Activated naive CD4-positive, alpha-beta T cell treated with anti-CD3 and anti-CD28 coated beads, Interleukin-2, amount 50 U/mL, for 72 hours (primary cell): ENCODE data around the gene RUNDC1. TPM values are rescaled to one million over a fixed set of nuclear protein-coding genes. Genes with fewer than 3 reads are reported as not detected.
A peak's percentile ranks its signal among the peaks of the same experiment; 100 is the strongest.

ENCODE experiments used
- ATAC-seq, 2 donors: fragments of 150-1000 bp; cut with Tn5 transposase; 2 replicates each; pipeline ENCODE4 v1.10.0; 2021; ENCODE audit warnings: mild to moderate bottlenecking in 2 of 2, moderate library complexity in 2 of 2
- DNase-seq, 2 donors: peaks; one replicate each; pipeline ENCODE4 v3.0.0; 2021 to 2022; ENCODE audit warnings: low spot score in 2 of 2
- H3K27ac Mint-ChIP-seq, 2 donors: one replicate each; pipeline ENCODE4 v1.8.0; 2022; ENCODE audit warnings: mild to moderate bottlenecking in 2 of 2, mixed read lengths in 2 of 2
- H3K36me3 Mint-ChIP-seq, 2 donors: one replicate each; pipeline ENCODE4 v1.8.0; 2022; ENCODE audit warnings: mixed read lengths in 2 of 2
- H3K9me3 Mint-ChIP-seq, 2 donors: one replicate each; pipeline ENCODE4 v1.8.0; 2022; ENCODE audit warnings: mixed read lengths in 2 of 2
- total RNA-seq, 2 donors: library from RNA; stranded (reverse); gene quantifications; one replicate each; pipeline ENCODE4 v1.2.3, GENCODE V29; 2022

The RUNDC1 gene
- total RNA-seq, 2 donors from 2014 or later: 10.7 to 15.2 TPM

GRCh38 chr17:43011728-43012472 is 31.5 kb downstream of the RUNDC1 start:
- Mint-ChIP-seq H3K9me3 (no peaks in the 10 kb centered on the region), H3K27ac (peak overlapping the region in 1 of 2 donors; percentile 60), H3K36me3 (peaks cover 0 to 15% of the 10 kb centered on the region in 2 donors)
- DNase-seq: no peak
- no peak for ATAC-seq

- Mint-ChIP-seq H3K27ac (peak overlapping the region; percentile 51 to 75), H3K9me3 (no peaks in the 10 kb centered on the region), H3K36me3 (peaks cover 0 to 12% of the 10 kb centered on the region in 2 donors)
- DNase-seq (no peak), ATAC-seq (no peak)
These were observed 32.9 kb downstream of the RUNDC1 start for GRCh38 chr17:43013296-43013695.

GRCh38 chr17:43014020-43014648 is 33.8 kb downstream of the RUNDC1 start:
- DNase-seq (no peak), ATAC-seq (no peak)
- peaks cover 0 to 12% of the 10 kb centered on the region in 2 donors for H3K36me3 Mint-ChIP-seq
- H3K9me3 Mint-ChIP-seq: no peaks in the 10 kb centered on the region
- H3K27ac Mint-ChIP-seq: peak overlapping the region in 1 of 2 donors; percentile 29

GRCh38 chr17:43014649-43015542 is 34.5 kb downstream of the RUNDC1 start:
- Mint-ChIP-seq H3K36me3 (peaks cover 0 to 12% of the 10 kb centered on the region in 2 donors), H3K9me3 (no peaks in the 10 kb centered on the region), H3K27ac (peak overlapping the region; percentile 59 to 69)
- ATAC-seq (no peak), DNase-seq (no peak)

GRCh38 chr17:43015579-43015978 is 35.2 kb downstream of the RUNDC1 start:
- Mint-ChIP-seq H3K36me3 (peaks cover 0 to 8% of the 10 kb centered on the region in 2 donors), H3K27ac (peak overlapping the region; percentile 59 to 69), H3K9me3 (no peaks in the 10 kb centered on the region)
- DNase-seq: no peak
- no peak for ATAC-seq

GRCh38 chr17:43016216-43016615 is 35.9 kb downstream of the RUNDC1 start:
- no peaks in the 10 kb centered on the region for H3K9me3 Mint-ChIP-seq
- no peak for DNase-seq
- no peak for ATAC-seq

GRCh38 chr17:43018008-43018853 is 37.9 kb downstream of the RUNDC1 start:
- Mint-ChIP-seq H3K36me3 (peaks cover 0 to 4% of the 10 kb centered on the region in 2 donors), H3K27ac (peak overlapping the region in 1 of 2 donors; percentile 48), H3K9me3 (no peaks in the 10 kb centered on the region)
- DNase-seq (no peak), ATAC-seq (peak in 1 of 2 donors; percentile 37)

More at GRCh38 chr17:43016216-43016615, 35.9 kb downstream of the RUNDC1 start:
- Mint-ChIP-seq H3K27ac (peak overlapping the region in 1 of 2 donors; percentile 69), H3K36me3 (peaks cover 0 to 6% of the 10 kb centered on the region in 2 donors)

GRCh38 chr17:43018932-43019331 is 38.6 kb downstream of the RUNDC1 start:
- no peak for DNase-seq

GRCh38 chr17:43019418-43019817 is 39.1 kb downstream of the RUNDC1 start:
- no peak overlapping the region for H3K27ac Mint-ChIP-seq
- DNase-seq: no peak
- no peaks in the 10 kb centered on the region for H3K9me3 Mint-ChIP-seq
- H3K36me3 Mint-ChIP-seq: no peaks in the 10 kb centered on the region
- ATAC-seq: no peak

More at GRCh38 chr17:43018932-43019331, 38.6 kb downstream of the RUNDC1 start:
- no peak for ATAC-seq
- no peaks in the 10 kb centered on the region for H3K9me3 Mint-ChIP-seq
- H3K27ac Mint-ChIP-seq: no peak overlapping the region
- H3K36me3 Mint-ChIP-seq: no peaks in the 10 kb centered on the region

- Mint-ChIP-seq H3K9me3 (no peaks in the 10 kb centered on the region), H3K27ac (no peak overlapping the region), H3K36me3 (no peaks in the 10 kb centered on the region)
- ATAC-seq (no peak), DNase-seq (no peak)
These were observed 39.8 kb downstream of the RUNDC1 start for GRCh38 chr17:43020030-43020621.

GRCh38 chr17:43020789-43021740 is 40.7 kb downstream of the RUNDC1 start:
- ATAC-seq: no peak
- Mint-ChIP-seq H3K9me3 (no peaks in the 10 kb centered on the region), H3K36me3 (no peaks in the 10 kb centered on the region), H3K27ac (peak overlapping the region in 1 of 2 donors; percentile 94)
- no peak for DNase-seq

GRCh38 chr17:43021741-43022512 is 41.6 kb downstream of the RUNDC1 start, which contains the start of gene VAT1:
Gene VAT1, minus strand, starts transcription at chr17:43022385. Its CDS starts 63 bp downstream, at chr17:43022322.
- no peaks in the 10 kb centered on the region for H3K36me3 Mint-ChIP-seq
- peak within 1 kb of the TSS in 1 of 2 donors; percentile 94 for H3K27ac Mint-ChIP-seq
- H3K9me3 Mint-ChIP-seq: no peaks in the 10 kb centered on the region
- DNase-seq (peak; percentile 68 to 70), ATAC-seq (peak; percentile 68 to 74)

- peak; percentile 66 to 67 for ATAC-seq
- no peaks in the 10 kb centered on the region for H3K9me3 Mint-ChIP-seq
- H3K27ac Mint-ChIP-seq: peak within 1 kb of the TSS; percentile 48 to 96
- DNase-seq: peak; percentile 75 to 78
- H3K36me3 Mint-ChIP-seq: no peaks in the 10 kb centered on the region
These were observed 44.3 kb downstream of the RUNDC1 start, which contains the start of gene RND2 for GRCh38 chr17:43024407-43025289. Gene RND2, plus strand, starts transcription at chr17:43025231. Its CDS starts 117 bp downstream, at chr17:43025348.
